Fibroblast of the conjunctiva (primary cell): ENCODE data around the gene POU2F3.

ENCODE experiments used
- DNase-seq: peaks from one replicate; pipeline ENCODE4 v3.0.0-alpha.2; 2010; ENCODE audit warnings: low read depth

POU2F3 gene

DNA sequence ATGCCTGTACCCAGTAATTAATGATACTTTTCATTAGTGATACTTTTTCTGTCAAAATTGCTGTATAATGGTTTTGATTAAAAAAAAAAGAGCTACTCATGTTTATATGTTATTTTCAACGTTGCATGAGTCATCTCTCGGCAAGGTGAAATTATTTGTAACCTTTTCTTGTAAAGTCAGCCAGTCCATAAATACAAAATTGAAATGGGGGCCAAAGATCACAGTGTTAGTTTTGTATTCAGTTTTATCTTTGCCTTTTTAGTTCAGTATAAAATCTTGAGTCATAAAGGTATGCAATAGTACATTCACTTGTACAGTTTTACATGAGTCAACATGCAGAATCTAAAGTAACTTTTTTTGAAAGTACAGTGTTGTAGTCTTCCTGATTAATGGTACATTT, 100.6 kb downstream of the POU2F3 start:
- no peak for DNase-seq

- no peak for DNase-seq
These were observed 102.3 kb downstream of the POU2F3 start for GRCh38 chr11:120342226-120342625.

DNA sequence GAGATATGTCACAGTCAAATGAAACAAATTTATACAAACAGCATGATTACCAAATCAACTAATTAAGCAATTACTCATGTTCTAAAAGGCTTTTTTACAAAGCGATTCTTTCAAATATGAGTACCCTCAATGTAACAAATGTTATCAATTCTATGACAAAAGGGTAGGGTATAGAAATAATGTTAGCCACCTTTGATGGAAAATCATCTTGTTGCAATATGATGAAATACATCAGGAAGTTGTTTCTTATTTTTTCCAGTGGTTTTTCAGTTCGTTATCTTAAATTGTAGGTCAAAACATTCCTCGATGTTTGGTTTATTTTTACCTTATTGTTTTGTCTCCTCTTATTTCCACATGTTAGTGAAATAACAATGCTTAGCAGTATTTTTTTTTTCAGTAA, 102.7 kb downstream of the POU2F3 start:
- DNase-seq: no peak

GRCh38 chr11:120343429-120343828, 103.5 kb downstream of the POU2F3 start:
- DNase-seq: no peak

DNA sequence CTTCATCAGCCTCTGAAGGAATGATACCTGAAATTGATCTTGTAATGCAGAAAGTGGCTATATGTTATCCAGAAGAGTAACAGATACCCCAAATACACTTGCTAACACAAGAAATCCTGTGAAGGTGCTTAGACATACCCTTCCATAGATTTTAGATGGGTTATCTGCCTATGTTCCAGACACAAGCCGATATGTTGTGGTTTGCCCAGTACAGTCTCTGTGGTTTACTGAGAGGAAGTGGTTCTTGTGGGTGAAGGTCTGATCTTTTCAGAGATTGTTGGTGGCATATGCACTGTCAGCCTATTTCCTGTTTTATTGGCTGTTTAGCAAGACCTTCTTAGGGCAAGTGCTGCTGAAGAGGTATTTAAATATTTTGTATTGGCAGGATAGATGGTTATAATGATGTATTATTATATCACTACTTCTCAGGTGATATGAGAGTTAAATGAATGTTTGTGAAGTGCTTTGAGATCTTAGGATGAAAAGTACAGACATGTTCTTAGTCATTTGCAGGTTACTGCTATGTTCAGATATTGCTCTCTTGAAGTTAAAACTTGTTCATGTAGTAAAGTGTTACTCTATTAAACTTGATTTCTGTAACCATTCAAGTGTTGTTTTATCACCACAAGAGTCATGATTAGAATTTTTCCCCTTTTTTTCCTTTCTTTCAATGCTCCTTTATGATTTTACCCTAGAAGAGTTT, 104.5 kb downstream of the POU2F3 start:
- no peak for DNase-seq

DNA sequence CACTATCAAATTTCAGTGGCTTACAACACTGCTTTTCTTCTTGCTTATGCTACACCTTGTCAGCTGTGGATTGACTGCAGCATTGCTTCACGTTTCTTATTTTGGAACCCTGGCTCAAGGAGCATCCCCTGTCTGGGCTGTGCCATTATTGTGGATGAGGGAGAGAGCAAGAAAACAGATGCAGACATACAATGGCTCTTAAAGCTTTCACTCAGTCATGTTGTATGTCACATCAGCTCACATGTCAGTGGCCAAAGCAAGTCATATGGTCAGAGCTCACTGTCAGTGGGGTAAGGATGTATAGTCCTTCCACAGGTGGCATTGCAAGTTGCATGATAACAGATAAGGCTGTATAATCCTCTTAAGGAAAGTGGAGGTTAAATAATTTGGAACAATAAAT, 106.3 kb downstream of the POU2F3 start:
- DNase-seq: no peak

DNA sequence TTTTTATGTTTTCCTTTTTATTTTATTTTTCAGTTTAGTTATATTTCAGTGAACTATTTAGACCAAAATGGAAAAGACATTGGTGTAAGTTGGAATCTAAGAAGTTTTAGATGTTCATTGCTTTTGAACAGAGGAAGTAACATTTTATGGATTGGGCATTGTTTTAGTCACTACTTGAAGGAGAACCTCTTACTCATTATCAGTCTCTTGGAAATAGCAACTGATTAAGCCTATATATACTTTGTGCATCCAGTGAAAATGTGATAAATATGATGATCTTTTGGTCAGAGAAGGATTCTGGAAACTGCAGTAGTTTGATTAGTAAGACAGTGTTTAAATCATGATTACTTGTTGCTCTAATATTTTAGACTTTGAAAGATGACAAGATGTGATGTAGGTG, 110.7 kb downstream of the POU2F3 start:
- DNase-seq: no peak

DNA sequence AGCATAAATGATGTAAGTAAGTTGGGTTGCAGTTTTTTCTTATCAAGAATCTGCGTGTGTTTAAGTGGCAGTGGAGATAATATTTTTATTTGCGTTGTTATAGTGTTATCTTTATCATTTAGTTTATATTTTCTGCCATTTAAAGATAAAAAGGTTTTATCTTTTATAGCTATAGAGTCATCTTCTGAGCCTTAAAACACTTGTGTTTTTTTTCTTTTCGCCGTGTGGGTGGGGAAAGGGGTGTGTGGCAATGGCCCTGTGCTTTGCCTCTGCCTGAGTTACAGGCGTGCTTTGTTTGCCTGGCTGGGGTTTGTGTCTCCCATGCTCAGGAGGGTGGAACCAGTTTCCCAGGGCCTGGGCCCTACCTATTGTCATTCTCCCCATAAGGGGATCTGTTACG, 112.5 kb downstream of the POU2F3 start:
- DNase-seq: no peak

DNA sequence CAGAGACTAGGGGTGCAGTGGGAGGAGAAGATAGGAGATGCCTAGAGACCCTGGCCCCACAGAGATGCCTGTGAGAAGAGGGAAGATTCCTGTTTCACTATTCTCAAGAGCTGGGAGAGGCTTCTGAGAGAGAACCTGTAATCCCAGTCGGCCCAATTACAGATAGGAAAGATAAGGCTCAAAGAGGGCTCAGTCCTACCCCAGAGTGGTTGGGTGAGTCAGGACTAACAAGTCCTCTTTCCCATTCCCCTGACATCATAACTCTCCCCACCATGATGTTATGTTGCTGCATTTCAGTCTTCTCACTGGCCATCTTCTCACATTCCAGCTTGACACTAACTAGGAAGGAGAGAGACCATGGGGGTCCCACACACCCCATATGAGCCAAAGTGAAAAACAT, 114.1 kb downstream of the POU2F3 start:
- no peak for DNase-seq

GRCh38 chr11:120354779-120355178, 114.8 kb downstream of the POU2F3 start:
- no peak for DNase-seq

GRCh38 chr11:120357620-120358019, 117.7 kb downstream of the POU2F3 start:
- DNase-seq: no peak

GRCh38 chr11:120358729-120359128, 118.8 kb downstream of the POU2F3 start:
- DNase-seq: no peak

GRCh38 chr11:120363436-120363835, 123.5 kb downstream of the POU2F3 start:
- DNase-seq: no peak

DNA sequence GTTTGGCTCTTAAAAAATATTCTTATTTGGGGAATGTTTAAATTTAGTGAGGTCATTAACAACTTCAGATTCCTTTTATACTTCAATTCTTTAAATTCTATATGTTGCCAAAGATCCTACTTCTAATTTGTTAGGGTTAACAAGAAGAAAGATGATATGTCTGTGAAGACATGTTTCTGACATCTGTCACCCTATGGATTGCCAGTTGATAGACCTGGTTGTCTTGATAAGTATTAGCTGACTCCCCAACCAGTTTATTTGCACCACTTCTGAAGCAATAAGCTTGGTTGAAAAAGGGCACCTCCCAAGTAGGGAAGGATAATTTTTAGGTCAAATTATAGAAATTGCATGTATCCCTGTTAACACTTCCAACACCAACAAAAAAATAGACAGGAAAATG, 125.6 kb downstream of the POU2F3 start:
- no peak for DNase-seq
